Panc1 (cell line): ENCODE data around the gene DNAAF5. TPM values are rescaled to one million over a fixed set of nuclear protein-coding genes. Genes with fewer than 3 reads are reported as not detected.

Source experiments
- ATAC-seq: fragments of 200-7000 bp; cut with Tn5 transposase; 2 replicates; pipeline ENCODE4 v1.9.1; 2020; ENCODE audit warnings: mild to moderate bottlenecking, moderate library complexity
- BruUV-seq: library from RNA; stranded (reverse); fragments of 400-500 nt; replicated peaks from 2 replicates; lab custom pipeline; 2021; lab: Mats Ljungman, UMichigan
- CTCF ChIA-PET: fragments of 300-600 bp; sonication (Branson Sonifier 250); formaldehyde crosslinking; loops from one replicate; lab custom pipeline; 2022; ENCODE audit warnings: antibody characterized with exemption; lab: Charles Lee
- POLR2A ChIA-PET: fragments of 300-600 bp; sonication (Branson Sonifier 250); formaldehyde crosslinking; loops from one replicate; lab custom pipeline; 2022; ENCODE audit warnings: antibody characterized with exemption; lab: Charles Lee
- DNase-seq: peaks from one replicate; pipeline ENCODE4 v3.0.0-alpha.2; 2010; ENCODE audit warnings: low read depth, low spot score
- H3K27ac ChIP-seq: 2 replicates; pipeline ENCODE4 v1.5.1; 2011; ENCODE audit warnings: mild to moderate bottlenecking, low read length, inconsistent platforms
- H3K27me3 ChIP-seq: fragments of 200-500 bp; sonication (Bioruptor generic); 2 replicates; pipeline ENCODE4 v1.6.0; 2014; ENCODE audit warnings: low read length, inconsistent platforms; ENCODE audit not compliant: control insufficient read depth, insufficient read depth
- H3K36me3 ChIP-seq: fragments of 200-500 bp; sonication (Bioruptor generic); 2 replicates; pipeline ENCODE4 v1.5.1; 2014; ENCODE audit warnings: inconsistent platforms, mild to moderate bottlenecking, low read length, moderate library complexity; ENCODE audit not compliant: control insufficient read depth, insufficient read depth
- H3K4me1 ChIP-seq: 2 replicates; pipeline ENCODE4 v1.5.1; 2011; ENCODE audit warnings: inconsistent platforms, mild to moderate bottlenecking, low read length, moderate library complexity; ENCODE audit not compliant: control insufficient read depth, insufficient read depth
- H3K4me3 ChIP-seq, 2 experiments: 2 replicates each; pipeline ENCODE4 v1.5.1; 2011 to 2012; ENCODE audit warnings: low read depth in 2 of 2, low read length in 2 of 2, mild to moderate bottlenecking in 2 of 2, inconsistent platforms in 1 of 2, moderate library complexity in 1 of 2
- H3K9me3 ChIP-seq: fragments of 200-500 bp; sonication (Bioruptor generic); 2 replicates; pipeline ENCODE4 v1.5.1; 2014; ENCODE audit warnings: low read depth, mild to moderate bottlenecking, inconsistent platforms, low read length, moderate library complexity; ENCODE audit not compliant: control insufficient read depth, insufficient read depth
- CTCF ChIP-seq: fragments of 450-650 bp; IDR thresholded peaks from 2 replicates; pipeline ENCODE4 v1.5.1; 2017; ENCODE audit warnings: mild to moderate bottlenecking
- POLR2AphosphoS5 ChIP-seq: IDR thresholded peaks from 2 replicates; pipeline ENCODE4 v1.6.1; 2012; ENCODE audit warnings: mild to moderate bottlenecking, low read depth, low read length, moderate library complexity
- REST ChIP-seq, 2 experiments: IDR thresholded peaks; 2 replicates each; pipeline ENCODE4 v1.6.1; 2011 to 2012; ENCODE audit warnings: low read depth in 2 of 2, control low read depth in 1 of 2, low read length in 1 of 2, mild to moderate bottlenecking in 1 of 2, moderate library complexity in 1 of 2; ENCODE audit not compliant: insufficient read depth in 1 of 2
- SIN3A ChIP-seq: IDR thresholded peaks from 2 replicates; pipeline ENCODE4 v1.6.1; 2012; ENCODE audit warnings: low read depth, mild to moderate bottlenecking, low read length, moderate library complexity, borderline replicate concordance; ENCODE audit not compliant: insufficient read depth
- TCF7L2 ChIP-seq: IDR thresholded peaks from 2 replicates; pipeline ENCODE4 v1.6.1; 2011; ENCODE audit warnings: mild to moderate bottlenecking, low read depth, low read length, inconsistent platforms
- in situ Hi-C: cut with HindIII; loops from 2 replicates; pipeline ENCODE4 v1.10.0; 2016; ENCODE audit warnings: low sequenced_read_pairs, low pct_unique_long_range_greater_than_20kb
- intact Hi-C: fragments of 100-400 bp; cut with micrococcal nuclease; formaldehyde crosslinking; loops from one replicate; pipeline ENCODE4 v1.10.0; 2022; ENCODE audit not compliant: unreplicated experiment
- total RNA-seq: library from RNA; stranded (reverse); gene quantifications from one replicate; pipeline ENCODE4 v1.2.1, GENCODE V29; 2021; ENCODE audit not compliant: unreplicated experiment

The DNAAF5 gene
- total RNA-seq, 1 experiment from 2014 or later, result 79.5 TPM

GRCh38 chr7:741191-741671 lies 14.7 kb downstream of the DNAAF5 start:
- TF ChIP-seq REST (IDR thresholded peaks at IDR 0.05; ENCODE audit: insufficient read depth in 1 of 2, low read depth in 2 of 2, low read length in 1 of 2) (no peak), CTCF (no peak), TCF7L2 (no peak), POLR2AphosphoS5 (no peak), SIN3A (no peak)
- no peaks in the 10 kb centered on the region for H3K36me3 ChIP-seq
- no peak overlapping the region for H3K27ac ChIP-seq
- ATAC-seq (no peak), DNase-seq (no peak)
- H3K9me3 ChIP-seq, result no peaks in the 10 kb centered on the region
- in situ Hi-C loops (no loop called here), intact Hi-C loops (no loop called here)
- ChIA-PET CTCF (no interaction called here), POLR2A (no interaction called here)
- no TSS peak for BruUV-seq
- H3K4me3 ChIP-seq, result no peak overlapping the region
- H3K4me1 ChIP-seq, result no peaks in the 10 kb centered on the region; the same call in 1 of the 2 replicates
- no peaks in the 10 kb centered on the region for H3K27me3 ChIP-seq

GRCh38 chr7:741850-742249 lies 15.4 kb downstream of the DNAAF5 start:
- intact Hi-C loops, result no loop called here
- no peaks in the 10 kb centered on the region for H3K9me3 ChIP-seq
- H3K36me3 ChIP-seq, result no peaks in the 10 kb centered on the region
- no peak overlapping the region for H3K27ac ChIP-seq
- no peaks in the 10 kb centered on the region; the same call in 1 of the 2 replicates for H3K4me1 ChIP-seq
- ATAC-seq (no peak), DNase-seq (no peak)
- CTCF ChIA-PET, result no interaction called here
- BruUV-seq, result no TSS peak
- in situ Hi-C loops, result no loop called here
- no peak overlapping the region for H3K4me3 ChIP-seq
- POLR2A ChIA-PET, result interaction anchor here (0.6 kb wide), 1 partner anchor 27 kb away, joined by 8 read pairs; no protein-coding TSS in a partner anchor
- no peaks in the 10 kb centered on the region for H3K27me3 ChIP-seq
- TF ChIP-seq POLR2AphosphoS5, result no peak

GRCh38 chr7:742791-743190 lies 16.3 kb downstream of the DNAAF5 start:
- DNase-seq, result no peak
- H3K27ac ChIP-seq, result no peak overlapping the region
- POLR2A ChIA-PET, result interaction anchor here (0.6 kb wide), 1 partner anchor 26 kb away, joined by 8 read pairs; no protein-coding TSS in a partner anchor
- no peak for ATAC-seq
- CTCF ChIA-PET, result interaction anchor here (0.5 to 0.6 kb wide), 2 partner anchors 15 to 285 kb away, joined by 9 read pairs; no protein-coding TSS in a partner anchor
- no peaks in the 10 kb centered on the region for H3K36me3 ChIP-seq
- in situ Hi-C loops (no loop called here), intact Hi-C loops (no loop called here)
- TSS peak; percentile 39 for BruUV-seq
- TF ChIP-seq TCF7L2 (no peak), SIN3A (no peak), CTCF (no peak), POLR2AphosphoS5 (no peak), REST (IDR thresholded peaks at IDR 0.05; ENCODE audit: insufficient read depth in 1 of 2, low read depth in 2 of 2, low read length in 1 of 2) (no peak)
- no peaks in the 10 kb centered on the region for H3K9me3 ChIP-seq
- no peaks in the 10 kb centered on the region; the same call in 1 of the 2 replicates for H3K4me1 ChIP-seq
- no peaks in the 10 kb centered on the region for H3K27me3 ChIP-seq
- H3K4me3 ChIP-seq, result no peak overlapping the region
